OCI-LY1 (cell line): ENCODE results near the gene ST6GALNAC2.
"Not testable (repeated sequence)": the region's sequence is repeated elsewhere in the genome, so short reads cannot be mapped to it uniquely, and the experiment has no call there.

ENCODE experiments used
- H2AFZ ChIP-seq: fragments of 200-600 bp; sonication (generic), shearing (Covaris generic); 2 replicates; pipeline ENCODE4 v1.6.0; 2014; ENCODE audit warnings: antibody characterized with exemption, mild to moderate bottlenecking, low read length
- H3F3A ChIP-seq: fragments of 200-600 bp; sonication (generic), shearing (Covaris generic); 2 replicates; pipeline ENCODE4 v1.6.0; 2014; ENCODE audit warnings: mild to moderate bottlenecking, antibody characterized with exemption, low read length, moderate library complexity; ENCODE audit not compliant: insufficient read depth
- H3K27ac ChIP-seq: fragments of 200-600 bp; sonication (generic); 2 replicates; pipeline ENCODE4 v1.5.1; 2014; ENCODE audit warnings: low read length, mixed run types, mild to moderate bottlenecking, low read depth; ENCODE audit not compliant: poor library complexity, severe bottlenecking
- H3K27me3 ChIP-seq: fragments of 200-600 bp; sonication (generic); 2 replicates; pipeline ENCODE4 v1.6.0; 2014; ENCODE audit warnings: antibody characterized with exemption, mild to moderate bottlenecking, low read length, moderate library complexity; ENCODE audit not compliant: insufficient read depth
- H3K36me3 ChIP-seq: fragments of 200-600 bp; sonication (generic); 2 replicates; pipeline ENCODE4 v1.6.1; 2014; ENCODE audit warnings: mild to moderate bottlenecking, antibody characterized with exemption, low read length, moderate library complexity, mixed read lengths; ENCODE audit not compliant: insufficient read depth
- H3K4me1 ChIP-seq: fragments of 200-600 bp; sonication (generic); 2 replicates; pipeline ENCODE4 v1.5.1; 2014; ENCODE audit warnings: mild to moderate bottlenecking, low read length, moderate library complexity; ENCODE audit not compliant: insufficient read depth, severe bottlenecking
- H3K4me2 ChIP-seq: fragments of 200-600 bp; sonication (generic), shearing (Covaris generic); 2 replicates; pipeline ENCODE4 v1.6.1; 2014; ENCODE audit warnings: low read length
- H3K4me3 ChIP-seq: fragments of 200-600 bp; sonication (generic); 2 replicates; pipeline ENCODE4 v1.5.1; 2014; ENCODE audit warnings: low read length, low read depth, mild to moderate bottlenecking, mixed read lengths; ENCODE audit not compliant: poor library complexity, severe bottlenecking
- H3K79me2 ChIP-seq: fragments of 200-600 bp; shearing (Covaris generic); 2 replicates; pipeline ENCODE4 v1.6.1; 2016; ENCODE audit warnings: mixed run types, low read length, mixed read lengths; ENCODE audit not compliant: insufficient read depth
- H3K9ac ChIP-seq: fragments of 200-600 bp; sonication (generic), shearing (Covaris generic); 2 replicates; pipeline ENCODE4 v1.6.1; 2014; ENCODE audit warnings: mild to moderate bottlenecking, low read length, mixed read lengths
- H3K9me2 ChIP-seq: fragments of 200-600 bp; sonication (generic), shearing (Covaris generic); 2 replicates; pipeline ENCODE4 v1.6.1; 2014; ENCODE audit warnings: low read depth, mild to moderate bottlenecking, low read length, mixed read lengths
- H3K9me3 ChIP-seq: fragments of 200-600 bp; shearing (Covaris generic); 2 replicates; pipeline ENCODE4 v1.6.1; 2014; ENCODE audit warnings: low read length, mixed read lengths
- H4K20me1 ChIP-seq: fragments of 200-600 bp; sonication (generic), shearing (Covaris generic); 2 replicates; pipeline ENCODE4 v1.6.0; 2016; ENCODE audit warnings: mild to moderate bottlenecking, low read length; ENCODE audit not compliant: insufficient read depth
- EZH2 ChIP-seq: fragments of 200-600 bp; sonication (generic), shearing (Covaris generic); IDR thresholded peaks from 2 replicates; pipeline ENCODE4 v1.8.0; 2017; ENCODE audit warnings: borderline replicate concordance, mixed run types, mild to moderate bottlenecking, antibody characterized with exemption, low read length, moderate library complexity, mixed read lengths
- TF ChIP-seq, protein P1 (sequence below): fragments of 200-600 bp; sonication (generic), shearing (Covaris generic); IDR thresholded peaks from 2 replicates; pipeline ENCODE4 v1.5.1; 2017; ENCODE audit warnings: mild to moderate bottlenecking, antibody characterized with exemption, low read length, moderate library complexity, mixed read lengths

Gene ST6GALNAC2

DNA sequence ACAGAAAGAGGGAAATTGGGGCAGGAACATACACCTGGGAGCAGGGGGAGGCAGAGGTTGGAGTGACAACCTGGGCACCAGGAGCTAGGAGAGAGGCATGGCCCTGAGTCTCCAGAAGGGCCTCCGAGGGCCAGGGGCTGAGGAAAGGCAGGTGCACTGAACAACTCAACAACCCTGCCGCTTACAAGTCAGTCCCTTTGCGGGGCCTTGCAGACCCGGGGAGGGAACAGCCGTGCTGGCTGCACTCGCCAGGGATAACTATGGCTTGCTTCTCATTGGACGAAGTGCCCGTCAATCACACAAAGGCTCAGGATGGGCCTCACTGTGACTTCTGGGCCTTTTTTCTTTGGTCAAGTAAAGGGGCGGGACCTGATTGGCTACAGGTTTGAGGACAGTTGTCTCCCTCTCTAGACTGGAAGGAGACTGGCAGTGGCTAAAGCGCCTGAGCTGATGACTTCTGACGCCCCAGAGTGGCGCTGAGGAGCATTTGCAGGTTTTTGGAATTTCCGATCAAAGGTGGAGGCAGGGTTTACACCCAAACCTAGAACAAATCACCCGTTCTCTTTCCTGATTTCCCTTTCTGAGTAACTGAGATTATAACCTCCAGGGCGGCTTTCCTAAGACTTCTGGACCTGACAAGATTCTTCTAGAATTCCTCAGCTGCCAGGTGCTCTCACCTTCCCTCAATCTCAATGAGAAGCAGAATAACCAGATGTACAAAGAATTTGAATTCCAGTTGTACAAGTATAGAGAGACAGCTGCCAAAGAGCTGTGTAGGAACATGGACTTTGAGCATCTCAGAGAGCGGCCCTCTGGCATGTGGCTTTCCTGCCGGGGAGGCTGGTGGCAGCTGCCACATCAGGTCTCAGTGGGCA lies 27.6 kb upstream of the ST6GALNAC2 start:
- no peaks in the 10 kb centered on the region for H3F3A ChIP-seq
- TF ChIP-seq, protein P1, sequence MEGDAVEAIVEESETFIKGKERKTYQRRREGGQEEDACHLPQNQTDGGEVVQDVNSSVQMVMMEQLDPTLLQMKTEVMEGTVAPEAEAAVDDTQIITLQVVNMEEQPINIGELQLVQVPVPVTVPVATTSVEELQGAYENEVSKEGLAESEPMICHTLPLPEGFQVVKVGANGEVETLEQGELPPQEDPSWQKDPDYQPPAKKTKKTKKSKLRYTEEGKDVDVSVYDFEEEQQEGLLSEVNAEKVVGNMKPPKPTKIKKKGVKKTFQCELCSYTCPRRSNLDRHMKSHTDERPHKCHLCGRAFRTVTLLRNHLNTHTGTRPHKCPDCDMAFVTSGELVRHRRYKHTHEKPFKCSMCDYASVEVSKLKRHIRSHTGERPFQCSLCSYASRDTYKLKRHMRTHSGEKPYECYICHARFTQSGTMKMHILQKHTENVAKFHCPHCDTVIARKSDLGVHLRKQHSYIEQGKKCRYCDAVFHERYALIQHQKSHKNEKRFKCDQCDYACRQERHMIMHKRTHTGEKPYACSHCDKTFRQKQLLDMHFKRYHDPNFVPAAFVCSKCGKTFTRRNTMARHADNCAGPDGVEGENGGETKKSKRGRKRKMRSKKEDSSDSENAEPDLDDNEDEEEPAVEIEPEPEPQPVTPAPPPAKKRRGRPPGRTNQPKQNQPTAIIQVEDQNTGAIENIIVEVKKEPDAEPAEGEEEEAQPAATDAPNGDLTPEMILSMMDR, result peak; percentile 27; the same call in 1 of the 2 replicates
- no peak for TF ChIP-seq EZH2
- no peaks in the 10 kb centered on the region; the same call in 1 of the 2 replicates for H3K27me3 ChIP-seq
- H3K9me3 ChIP-seq, result no peaks in the 10 kb centered on the region
- no peak overlapping the region for H3K4me3 ChIP-seq
- H4K20me1 ChIP-seq, result no peaks in the 10 kb centered on the region
- H3K4me2 ChIP-seq, result no peak overlapping the region
- H3K36me3 ChIP-seq, result no peaks in the 10 kb centered on the region; the same call in 1 of the 2 replicates
- no peak overlapping the region for H3K9ac ChIP-seq
- H3K79me2 ChIP-seq, result no peaks in the 10 kb centered on the region
- no peaks in the 10 kb centered on the region for H3K4me1 ChIP-seq
- no peak overlapping the region for H3K27ac ChIP-seq
- H2AFZ ChIP-seq, result no peak overlapping the region
- no peaks in the 10 kb centered on the region for H3K9me2 ChIP-seq

DNA sequence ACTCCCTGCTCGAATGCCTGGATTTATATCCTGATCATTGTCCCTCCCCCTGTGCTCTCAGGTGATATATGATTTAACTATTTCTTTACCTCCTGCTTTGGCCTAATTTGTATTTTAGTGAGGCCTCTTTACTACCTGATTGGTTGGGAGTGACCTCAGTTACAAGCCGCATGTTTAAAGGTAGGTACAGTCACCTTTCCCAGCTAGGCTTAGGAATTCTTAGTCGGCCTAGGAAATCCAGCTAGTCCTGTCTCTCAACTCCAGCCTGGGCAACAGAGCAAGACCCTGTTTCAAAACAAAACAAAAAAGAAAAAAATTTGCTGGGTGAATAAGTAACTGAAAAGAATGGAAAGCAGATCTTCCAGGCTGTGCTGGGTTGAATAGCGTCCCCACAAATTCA lies 26.8 kb upstream of the ST6GALNAC2 start:
- no peaks in the 10 kb centered on the region for H3K9me2 ChIP-seq
- H3K27me3 ChIP-seq, result no peaks in the 10 kb centered on the region; the same call in 1 of the 2 replicates
- H3K79me2 ChIP-seq, result no peaks in the 10 kb centered on the region
- no peaks in the 10 kb centered on the region for H4K20me1 ChIP-seq
- H3K4me3 ChIP-seq, result no peak overlapping the region
- H3K27ac ChIP-seq, result no peak overlapping the region
- H3K9me3 ChIP-seq, result no peaks in the 10 kb centered on the region
- no peaks in the 10 kb centered on the region for H3F3A ChIP-seq
- no peak overlapping the region for H3K9ac ChIP-seq
- TF ChIP-seq, protein P1, result no peak
- no peak for TF ChIP-seq EZH2
- H3K4me1 ChIP-seq, result no peaks in the 10 kb centered on the region
- no peaks in the 10 kb centered on the region; the same call in 1 of the 2 replicates for H3K36me3 ChIP-seq
- no peak overlapping the region for H3K4me2 ChIP-seq
- no peak overlapping the region for H2AFZ ChIP-seq

DNA sequence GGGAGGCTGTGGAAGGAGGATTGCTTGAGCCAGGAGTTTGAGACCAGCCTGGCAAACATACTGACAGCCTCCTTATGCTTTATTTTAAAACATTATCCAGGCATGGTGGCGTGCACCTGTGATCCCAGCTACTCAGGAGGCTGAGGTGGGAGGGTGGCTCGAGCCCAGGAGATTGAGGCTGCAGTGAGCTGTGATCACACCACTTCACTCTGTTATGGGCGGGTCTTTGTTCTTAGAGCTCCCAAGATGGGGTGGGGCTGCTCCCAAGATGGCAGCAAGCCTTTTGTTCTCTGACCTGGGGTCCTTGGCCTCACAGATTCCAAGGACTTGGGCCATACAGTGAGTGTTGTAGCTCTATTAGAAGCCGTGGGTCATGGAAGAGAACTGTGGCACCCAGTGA lies 26.1 kb upstream of the ST6GALNAC2 start:
- Histone ChIP-seq H3K9me2 (no peaks in the 10 kb centered on the region), H3K9ac (no peak overlapping the region), H3K4me3 (no peak overlapping the region), H3K27ac (no peak overlapping the region), H3K79me2 (no peaks in the 10 kb centered on the region), H4K20me1 (no peaks in the 10 kb centered on the region), H3K4me1 (no peaks in the 10 kb centered on the region), H3K9me3 (no peaks in the 10 kb centered on the region), H3K4me2 (no peak overlapping the region), H3K27me3 (no peaks in the 10 kb centered on the region; the same call in 1 of the 2 replicates), H3F3A (no peaks in the 10 kb centered on the region), H3K36me3 (no peaks in the 10 kb centered on the region; the same call in 1 of the 2 replicates), H2AFZ (no peak overlapping the region)
- no peak for TF ChIP-seq EZH2
- TF ChIP-seq, protein P1, result no peak

DNA sequence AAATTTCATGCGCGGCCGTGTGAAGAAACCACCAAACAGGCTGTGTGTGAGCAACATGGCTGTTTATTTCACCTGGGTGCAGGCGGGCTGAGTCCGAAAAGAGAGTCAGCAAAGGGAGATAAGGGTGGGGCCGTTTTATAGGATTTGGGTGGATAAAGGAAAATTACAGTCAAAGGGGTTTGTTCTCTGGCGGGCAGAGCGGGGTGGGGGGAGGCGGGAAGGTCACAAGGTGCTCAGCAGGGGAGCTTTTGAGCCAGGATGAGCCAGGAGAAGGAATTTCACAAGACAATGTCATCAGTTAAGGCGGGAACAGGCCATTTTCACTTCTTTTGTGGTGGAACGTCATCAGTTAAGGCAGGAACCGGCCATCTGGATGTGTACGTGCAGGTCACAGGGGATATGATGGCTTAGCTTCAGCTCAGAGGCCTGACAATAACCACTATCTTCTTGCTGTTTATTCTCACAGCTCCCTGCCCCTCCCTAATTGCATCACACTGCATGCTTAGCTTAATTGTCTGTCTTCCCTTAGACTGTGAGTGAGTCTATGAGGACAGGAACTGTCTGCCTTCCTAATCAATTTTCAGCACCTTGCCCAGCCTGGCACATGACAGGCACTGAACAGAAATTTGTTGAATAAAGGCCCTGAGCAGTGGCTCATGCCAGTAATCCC lies 25.6 kb upstream of the ST6GALNAC2 start:
- H3K4me2 ChIP-seq, H4K20me1 ChIP-seq, H3K36me3 ChIP-seq, H3K27me3 ChIP-seq, H3F3A ChIP-seq, H3K9ac ChIP-seq, H3K4me1 ChIP-seq, H2AFZ ChIP-seq, H3K9me2 ChIP-seq, H3K27ac ChIP-seq, H3K79me2 ChIP-seq, H3K4me3 ChIP-seq, H3K9me3 ChIP-seq: not testable (repeated sequence)

DNA sequence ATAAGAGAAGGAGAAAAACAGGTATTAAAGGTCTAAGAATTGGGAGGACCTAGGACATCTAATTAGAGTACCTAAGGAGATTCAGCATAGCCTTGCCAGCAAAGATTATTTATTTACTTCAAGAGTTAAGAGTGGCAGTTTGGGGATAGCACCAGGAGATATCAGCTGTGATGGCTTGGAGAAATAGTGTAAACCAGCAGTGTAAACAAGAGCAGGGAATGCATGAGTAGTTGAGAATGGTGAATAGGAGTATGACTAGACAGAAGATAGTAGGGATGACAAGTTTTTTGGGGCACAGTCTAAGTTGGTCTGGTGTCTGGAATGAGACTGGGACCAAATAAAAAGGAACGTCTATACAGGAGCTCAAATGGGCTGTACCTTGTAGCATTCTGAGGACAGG lies 21.0 kb upstream of the ST6GALNAC2 start:
- H3K4me1 ChIP-seq, H3K36me3 ChIP-seq, H3K27ac ChIP-seq, H3K79me2 ChIP-seq, H3F3A ChIP-seq, H4K20me1 ChIP-seq, H3K4me2 ChIP-seq, H2AFZ ChIP-seq, H3K9me3 ChIP-seq, H3K27me3 ChIP-seq, H3K9me2 ChIP-seq, H3K4me3 ChIP-seq, H3K9ac ChIP-seq: not testable (repeated sequence)
